Measurements from ENCODE around the gene ZNF548. TPM values are rescaled to one million over a fixed set of nuclear protein-coding genes. Genes with fewer than 3 reads are reported as not detected.
"Not testable (repeated sequence)": the region's sequence is repeated elsewhere in the genome, so short reads cannot be mapped to it uniquely, and the experiment has no call there.

ZNF548 gene
- total RNA-seq, 2 experiments from 2014 or later: 11.9 to 13.3 TPM

DNA sequence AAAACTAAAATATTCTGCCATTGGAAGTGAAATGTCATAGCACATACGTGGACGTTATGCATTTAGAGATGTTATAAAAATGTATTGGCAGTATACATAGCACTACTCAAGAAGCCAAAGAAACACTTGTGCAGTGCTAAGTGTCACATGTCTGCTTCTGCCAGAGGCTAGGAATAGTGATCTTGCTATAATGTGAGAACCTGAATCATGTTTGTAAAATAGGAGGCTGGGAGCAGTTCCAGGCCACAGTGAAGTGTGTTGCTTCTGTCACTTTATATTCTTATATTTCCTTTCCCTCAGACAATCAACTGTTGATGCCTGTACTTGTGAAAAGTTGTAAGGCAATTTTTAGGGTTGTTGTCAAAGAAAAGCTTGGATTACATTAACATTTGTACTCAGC lies 22.9 kb upstream of the ZNF548 start:
- no peak overlapping the region for H3K27ac Mint-ChIP-seq
- intact Hi-C loops (cut with micrococcal nuclease): loop anchor here (10.0 kb wide), 1 partner anchor 262 kb away; no protein-coding TSS in a partner anchor
- no peaks in the 10 kb centered on the region for H3K27me3 Mint-ChIP-seq (ENCODE audit: low read depth)
- H3K4me3 Mint-ChIP-seq: no peak overlapping the region
- H3K36me3 Mint-ChIP-seq (ENCODE audit: low read depth): peaks cover 52% of the 10 kb centered on the region
- peaks cover 11% of the 10 kb centered on the region for H3K4me1 Mint-ChIP-seq (ENCODE audit: low read depth)
- CTCF ChIA-PET: no interaction called here
- no peak for DNase-seq
- peaks cover 32% of the 10 kb centered on the region for H3K9me3 Mint-ChIP-seq

DNA sequence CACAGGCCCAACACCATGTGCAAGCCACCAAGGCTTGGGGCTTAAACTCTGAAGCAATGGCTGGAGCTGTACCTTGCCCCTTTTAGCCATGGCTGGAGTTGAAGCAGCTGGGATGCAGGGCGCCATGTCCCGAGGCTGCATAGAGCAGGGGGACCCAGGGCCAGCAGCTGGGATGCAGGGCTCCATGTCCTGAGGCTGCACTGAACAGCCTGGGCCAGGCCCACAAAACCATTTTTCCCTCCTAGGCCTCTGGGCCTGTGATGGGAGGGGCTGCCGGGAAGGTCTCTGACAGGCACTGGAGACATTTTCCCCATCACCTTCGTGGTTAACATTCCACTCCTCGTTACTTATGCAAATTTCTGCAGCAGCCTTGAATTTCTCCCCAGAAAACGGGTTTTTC lies 15.5 kb upstream of the ZNF548 start:
- intact Hi-C loops (cut with micrococcal nuclease): no loop called here
- H3K4me1 Mint-ChIP-seq (ENCODE audit: low read depth): no peaks in the 10 kb centered on the region
- peaks cover 60% of the 10 kb centered on the region for H3K9me3 Mint-ChIP-seq
- peaks cover 88% of the 10 kb centered on the region for H3K36me3 Mint-ChIP-seq (ENCODE audit: low read depth)
- no peaks in the 10 kb centered on the region for H3K27me3 Mint-ChIP-seq (ENCODE audit: low read depth)
- CTCF ChIA-PET: no interaction called here
- H3K4me3 Mint-ChIP-seq: no peak overlapping the region
- H3K27ac Mint-ChIP-seq: no peak overlapping the region
- DNase-seq: no peak

DNA sequence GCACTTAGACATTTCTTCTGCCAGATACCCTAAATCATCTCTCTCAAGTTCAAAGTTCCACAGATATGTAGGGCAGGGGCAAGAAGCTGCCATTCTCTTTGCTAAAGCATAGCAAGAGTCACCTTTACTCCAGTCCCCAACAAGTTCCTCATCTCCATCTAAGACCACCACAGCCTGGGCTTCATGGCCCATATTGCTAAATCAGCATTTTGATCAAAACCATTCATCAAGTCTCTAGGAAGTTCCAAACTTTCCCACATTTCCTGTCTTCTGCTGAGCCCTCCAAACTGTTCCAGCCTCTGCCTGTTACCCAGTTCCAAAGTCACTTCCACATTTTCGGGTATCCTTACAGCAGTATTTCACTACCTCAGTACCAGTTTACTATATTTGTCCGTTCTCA lies 15.0 kb upstream of the ZNF548 start:
- H3K4me1 Mint-ChIP-seq (ENCODE audit: low read depth); H3K27ac Mint-ChIP-seq; CTCF ChIA-PET; DNase-seq; H3K27me3 Mint-ChIP-seq (ENCODE audit: low read depth); intact Hi-C loops (cut with micrococcal nuclease); H3K4me3 Mint-ChIP-seq: not testable (repeated sequence)
- H3K36me3 Mint-ChIP-seq (ENCODE audit: low read depth): peaks cover 89% of the 10 kb centered on the region
- peaks cover 61% of the 10 kb centered on the region for H3K9me3 Mint-ChIP-seq

DNA sequence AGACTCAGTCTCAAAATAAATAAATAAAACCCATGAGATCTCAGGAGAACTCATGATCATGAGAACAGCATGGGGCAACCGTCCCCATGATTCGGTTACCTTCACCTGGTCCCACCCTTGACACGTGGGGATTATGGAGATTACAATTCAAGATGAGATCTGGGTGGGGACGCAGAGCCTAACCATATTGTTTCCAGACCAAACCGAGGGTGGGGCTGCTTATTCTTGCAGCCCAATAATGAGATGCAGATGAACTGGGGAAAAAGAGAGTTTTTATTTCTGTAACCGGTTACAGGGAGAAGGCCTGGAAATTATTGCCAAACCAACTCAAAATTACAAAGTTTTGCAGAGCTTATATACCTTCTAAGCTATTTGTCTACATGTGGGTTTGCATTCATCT lies 13.5 kb upstream of the ZNF548 start:
- H3K4me3 Mint-ChIP-seq: no peak overlapping the region
- intact Hi-C loops (cut with micrococcal nuclease): no loop called here
- CTCF ChIA-PET: no interaction called here
- H3K4me1 Mint-ChIP-seq (ENCODE audit: low read depth): no peaks in the 10 kb centered on the region
- no peak for DNase-seq
- peaks cover 68% of the 10 kb centered on the region for H3K9me3 Mint-ChIP-seq
- H3K36me3 Mint-ChIP-seq (ENCODE audit: low read depth): peaks cover 80% of the 10 kb centered on the region
- no peaks in the 10 kb centered on the region for H3K27me3 Mint-ChIP-seq (ENCODE audit: low read depth)
- H3K27ac Mint-ChIP-seq: no peak overlapping the region

DNA sequence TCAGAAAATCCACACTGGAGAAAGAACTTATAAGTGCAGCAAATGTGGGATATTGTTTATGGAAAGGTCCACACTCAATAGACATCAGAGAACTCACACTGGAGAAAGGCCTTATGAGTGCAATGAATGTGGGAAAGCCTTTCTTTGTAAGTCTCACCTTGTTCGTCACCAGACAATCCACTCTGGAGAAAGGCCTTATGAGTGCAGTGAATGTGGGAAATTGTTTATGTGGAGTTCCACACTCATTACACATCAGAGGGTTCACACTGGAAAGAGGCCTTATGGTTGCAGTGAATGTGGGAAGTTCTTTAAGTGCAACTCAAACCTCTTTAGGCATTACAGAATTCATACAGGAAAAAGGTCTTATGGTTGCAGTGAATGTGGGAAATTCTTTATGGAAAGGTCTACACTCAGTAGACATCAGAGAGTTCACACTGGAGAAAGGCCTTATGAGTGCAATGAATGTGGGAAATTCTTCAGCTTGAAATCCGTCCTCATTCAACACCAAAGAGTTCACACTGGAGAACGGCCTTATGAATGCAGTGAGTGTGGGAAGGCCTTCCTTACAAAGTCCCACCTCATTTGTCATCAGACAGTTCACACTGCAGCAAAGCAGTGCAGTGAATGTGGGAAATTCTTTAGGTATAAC lies 12.0 kb upstream of the ZNF548 start:
- CTCF ChIA-PET: no interaction called here
- no peaks in the 10 kb centered on the region for H3K27me3 Mint-ChIP-seq (ENCODE audit: low read depth)
- intact Hi-C loops (cut with micrococcal nuclease): no loop called here

DNA sequence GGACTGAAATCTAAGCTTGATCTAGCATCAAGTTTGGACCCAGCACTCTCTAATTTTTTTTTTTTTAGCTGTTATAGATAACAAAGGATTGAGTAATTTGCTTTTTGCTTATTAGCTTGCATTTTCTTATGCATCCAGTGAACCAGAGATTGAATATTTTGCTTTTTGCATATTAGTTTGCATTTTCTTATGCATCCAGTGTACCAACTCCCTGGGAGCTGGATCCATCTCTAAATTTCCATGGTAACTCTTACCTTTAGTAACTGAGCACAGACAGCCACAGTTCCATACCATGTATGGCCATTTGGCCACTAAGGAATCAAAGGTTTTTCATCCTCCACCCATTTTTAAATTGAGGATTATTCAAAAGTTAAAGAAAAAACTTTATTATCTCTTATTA lies 8.7 kb upstream of the ZNF548 start:
- Mint-ChIP-seq H3K27ac (no peak overlapping the region), H3K4me3 (no peak overlapping the region), H3K27me3 (ENCODE audit: low read depth) (no peaks in the 10 kb centered on the region), H3K4me1 (ENCODE audit: low read depth) (no peaks in the 10 kb centered on the region), H3K9me3 (peaks cover 44% of the 10 kb centered on the region), H3K36me3 (ENCODE audit: low read depth) (peaks cover 36% of the 10 kb centered on the region)
- intact Hi-C loops (cut with micrococcal nuclease): no loop called here
- CTCF ChIA-PET: no interaction called here
- DNase-seq: no peak

More for the DNA sequence above, 12.0 kb upstream of the ZNF548 start:
- H3K4me1 Mint-ChIP-seq (ENCODE audit: low read depth): no peaks in the 10 kb centered on the region
- peaks cover 61% of the 10 kb centered on the region for H3K9me3 Mint-ChIP-seq
- peaks cover 67% of the 10 kb centered on the region for H3K36me3 Mint-ChIP-seq (ENCODE audit: low read depth)
- H3K27ac Mint-ChIP-seq: no peak overlapping the region
- no peak overlapping the region for H3K4me3 Mint-ChIP-seq
- DNase-seq: no peak

DNA sequence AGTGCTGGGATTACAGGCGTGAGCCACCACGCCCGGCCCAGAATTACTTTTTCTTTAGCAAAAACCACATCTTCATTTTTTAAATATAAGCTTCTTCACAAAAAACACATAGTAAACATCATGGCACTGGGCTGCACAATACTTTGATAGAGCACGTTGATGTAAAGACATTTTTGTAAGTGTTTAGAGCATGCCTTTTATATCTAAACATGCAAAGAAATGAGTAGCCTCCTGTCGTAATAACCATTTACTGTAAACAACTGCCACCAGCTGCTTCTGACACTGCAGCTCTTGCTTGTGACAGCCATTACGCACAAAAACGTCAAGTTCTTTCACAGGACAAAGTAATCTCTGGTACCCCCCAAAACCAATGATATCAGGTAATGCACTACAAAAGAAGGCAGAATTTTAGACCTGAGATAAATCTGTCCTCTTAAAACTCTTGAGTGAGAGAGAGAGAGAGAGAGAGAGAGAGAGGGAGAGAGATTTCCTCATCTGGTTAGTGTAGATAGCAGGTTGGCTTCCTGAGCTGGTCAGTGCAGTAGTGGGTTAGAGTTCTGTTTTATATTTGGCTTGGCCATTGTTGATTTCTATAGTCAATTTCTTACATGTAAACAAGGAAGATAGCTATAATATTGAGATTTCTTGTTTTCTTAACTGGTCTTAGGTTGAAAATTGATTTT lies 6.7 kb upstream of the ZNF548 start:
- no peak for DNase-seq
- H3K27me3 Mint-ChIP-seq (ENCODE audit: low read depth): no peaks in the 10 kb centered on the region
- peaks cover 30% of the 10 kb centered on the region for H3K9me3 Mint-ChIP-seq
- H3K4me3 Mint-ChIP-seq: no peak overlapping the region
- no peaks in the 10 kb centered on the region for H3K4me1 Mint-ChIP-seq (ENCODE audit: low read depth)
- no peak overlapping the region for H3K27ac Mint-ChIP-seq
- peaks cover 22% of the 10 kb centered on the region for H3K36me3 Mint-ChIP-seq (ENCODE audit: low read depth)
- CTCF ChIA-PET: interaction anchor here (0.6 kb wide), 1 partner anchor 17 kb away, joined by 4 read pairs; no protein-coding TSS in a partner anchor
- intact Hi-C loops (cut with micrococcal nuclease): no loop called here

DNA sequence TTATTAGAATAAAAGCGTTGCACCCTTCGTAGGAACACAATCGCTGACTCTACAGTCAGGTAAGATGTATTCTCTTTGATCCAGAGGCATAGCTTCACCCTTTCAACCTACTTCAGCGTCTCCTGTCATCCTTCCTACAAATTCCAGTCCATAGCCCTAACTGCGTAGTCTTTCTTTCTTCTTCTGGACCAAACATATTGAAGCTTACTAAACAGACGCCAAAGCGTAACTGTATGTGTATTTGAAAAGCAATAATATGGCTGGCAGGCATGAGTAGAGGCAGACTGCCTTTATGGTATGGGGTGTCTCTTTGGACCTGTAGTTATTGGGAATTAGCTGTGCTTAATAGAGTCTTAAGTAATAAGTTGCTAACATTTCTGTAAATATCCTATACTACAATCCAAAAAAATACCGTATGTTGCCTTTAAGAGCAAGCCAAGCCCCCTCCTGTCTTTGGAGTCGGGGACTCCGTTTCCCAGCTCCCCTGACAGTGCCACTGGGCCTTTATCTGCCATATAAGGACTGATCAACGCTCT lies 392 bp upstream of the ZNF548 start:
- peaks cover 18% of the 10 kb centered on the region for H3K9me3 Mint-ChIP-seq
- H3K27ac Mint-ChIP-seq: peak overlapping the region; percentile 87
- CTCF ChIA-PET: interaction anchor here (0.6 to 1.0 kb wide), 4 partner anchors 17 to 583 kb away, joined by 3 to 7 read pairs (median 3); no protein-coding TSS in a partner anchor
- intact Hi-C loops (cut with micrococcal nuclease): loop anchor here (1.0 kb wide), 7 partner anchors 22 to 149 kb away; partner anchors contain the start of genes TRAPPC2B, ZNF17, ZNF304 and ZNF460
- no peaks in the 10 kb centered on the region for H3K27me3 Mint-ChIP-seq (ENCODE audit: low read depth)
- peaks cover 37% of the 10 kb centered on the region for H3K36me3 Mint-ChIP-seq (ENCODE audit: low read depth)
- DNase-seq: no peak
- peak overlapping the region; percentile 88 for H3K4me3 Mint-ChIP-seq
- H3K4me1 Mint-ChIP-seq (ENCODE audit: low read depth): peaks cover 20% of the 10 kb centered on the region

DNA sequence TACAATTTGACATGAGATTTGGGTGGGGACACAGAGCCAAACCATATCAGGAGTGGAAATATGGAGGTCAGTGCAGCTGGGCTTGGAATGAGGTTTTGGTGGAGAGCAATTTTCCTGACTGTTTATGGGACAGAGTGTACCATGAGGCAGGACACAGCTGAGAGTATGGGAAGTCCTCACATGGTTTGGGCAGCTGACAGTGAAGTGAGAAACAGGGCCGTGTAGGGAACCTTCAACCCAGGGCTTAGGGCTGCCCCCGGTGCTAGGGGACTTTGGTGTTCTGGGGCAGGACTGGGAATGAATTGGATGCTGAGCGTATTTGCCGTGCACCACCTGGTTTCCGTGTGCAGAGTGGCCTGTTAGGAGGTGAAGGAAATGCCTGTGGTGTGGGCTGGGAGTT lies 6.1 kb downstream of the ZNF548 start:
- CTCF ChIA-PET: no interaction called here
- no peak overlapping the region for H3K27ac Mint-ChIP-seq
- DNase-seq: no peak
- peaks cover 85% of the 10 kb centered on the region for H3K36me3 Mint-ChIP-seq (ENCODE audit: low read depth)
- H3K4me1 Mint-ChIP-seq (ENCODE audit: low read depth): peaks cover 5% of the 10 kb centered on the region
- H3K9me3 Mint-ChIP-seq: peaks cover 66% of the 10 kb centered on the region
- H3K27me3 Mint-ChIP-seq (ENCODE audit: low read depth): no peaks in the 10 kb centered on the region
- H3K4me3 Mint-ChIP-seq: no peak overlapping the region
- intact Hi-C loops (cut with micrococcal nuclease): no loop called here

DNA sequence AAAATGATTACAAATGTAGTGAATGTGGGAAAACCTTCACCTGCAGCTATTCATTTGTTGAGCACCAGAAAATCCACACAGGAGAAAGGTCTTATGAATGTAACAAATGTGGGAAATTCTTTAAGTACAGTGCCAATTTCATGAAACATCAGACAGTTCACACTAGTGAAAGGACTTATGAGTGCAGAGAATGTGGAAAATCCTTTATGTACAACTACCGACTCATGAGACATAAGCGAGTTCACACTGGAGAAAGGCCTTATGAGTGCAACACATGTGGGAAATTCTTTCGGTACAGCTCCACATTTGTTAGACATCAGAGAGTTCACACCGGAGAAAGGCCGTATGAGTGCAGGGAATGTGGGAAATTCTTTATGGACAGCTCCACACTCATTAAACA lies 9.2 kb downstream of the ZNF548 start:
- no peak overlapping the region for H3K27ac Mint-ChIP-seq
- intact Hi-C loops (cut with micrococcal nuclease): no loop called here
- DNase-seq: no peak
- H3K27me3 Mint-ChIP-seq (ENCODE audit: low read depth): no peaks in the 10 kb centered on the region
- H3K9me3 Mint-ChIP-seq: peaks cover 68% of the 10 kb centered on the region
- no peaks in the 10 kb centered on the region for H3K4me1 Mint-ChIP-seq (ENCODE audit: low read depth)
- CTCF ChIA-PET: no interaction called here
- peaks cover 79% of the 10 kb centered on the region for H3K36me3 Mint-ChIP-seq (ENCODE audit: low read depth)
- no peak overlapping the region for H3K4me3 Mint-ChIP-seq

DNA sequence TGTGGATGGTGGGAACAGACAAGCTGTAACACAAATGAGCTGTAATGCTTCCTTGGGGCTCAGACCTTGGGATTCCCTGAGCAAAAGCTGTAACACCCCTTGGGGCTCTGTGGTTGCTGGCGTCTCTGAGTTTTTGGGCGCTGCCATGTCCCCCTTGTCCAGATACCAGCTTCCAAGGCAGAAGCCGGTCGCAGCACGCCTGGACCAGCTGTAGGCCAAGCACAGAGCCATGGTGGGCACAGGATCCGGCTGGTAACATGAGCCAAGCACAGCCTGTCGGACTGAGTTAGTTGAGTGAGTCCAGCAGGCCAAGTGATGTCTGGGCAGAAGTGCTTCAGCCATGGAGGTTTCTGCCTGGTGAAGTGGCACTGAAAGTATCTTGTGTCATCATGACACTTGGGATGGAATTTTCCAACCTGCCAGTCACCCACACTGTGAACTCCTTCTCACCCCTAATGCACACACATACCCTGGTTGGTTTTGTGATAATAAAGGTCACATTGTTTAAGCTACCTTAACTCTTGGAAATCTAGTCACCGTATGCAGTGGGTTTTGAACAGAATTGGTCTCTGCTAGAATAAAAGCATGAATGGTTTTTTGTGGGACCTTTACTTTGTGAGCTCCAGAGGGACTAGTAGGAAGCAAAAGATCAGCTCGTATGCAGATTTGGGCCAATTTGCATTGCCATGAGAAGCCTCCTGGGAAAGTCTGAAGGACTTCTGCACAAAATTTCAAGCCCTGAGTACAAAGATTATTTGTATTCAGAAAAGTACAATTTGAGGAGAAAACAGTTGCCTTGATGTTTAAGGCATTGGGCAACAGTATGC lies 14.3 kb downstream of the ZNF548 start:
- Mint-ChIP-seq H3K27ac (no peak overlapping the region), H3K4me3 (no peak overlapping the region), H3K4me1 (ENCODE audit: low read depth) (peaks cover 4% of the 10 kb centered on the region), H3K27me3 (ENCODE audit: low read depth) (no peaks in the 10 kb centered on the region), H3K36me3 (ENCODE audit: low read depth) (peaks cover 28% of the 10 kb centered on the region), H3K9me3 (peaks cover 22% of the 10 kb centered on the region)
- no peak for DNase-seq
- CTCF ChIA-PET: interaction anchor here (0.6 kb wide), 1 partner anchor 19 kb away, joined by 3 read pairs; no protein-coding TSS in a partner anchor
- intact Hi-C loops (cut with micrococcal nuclease): no loop called here

DNA sequence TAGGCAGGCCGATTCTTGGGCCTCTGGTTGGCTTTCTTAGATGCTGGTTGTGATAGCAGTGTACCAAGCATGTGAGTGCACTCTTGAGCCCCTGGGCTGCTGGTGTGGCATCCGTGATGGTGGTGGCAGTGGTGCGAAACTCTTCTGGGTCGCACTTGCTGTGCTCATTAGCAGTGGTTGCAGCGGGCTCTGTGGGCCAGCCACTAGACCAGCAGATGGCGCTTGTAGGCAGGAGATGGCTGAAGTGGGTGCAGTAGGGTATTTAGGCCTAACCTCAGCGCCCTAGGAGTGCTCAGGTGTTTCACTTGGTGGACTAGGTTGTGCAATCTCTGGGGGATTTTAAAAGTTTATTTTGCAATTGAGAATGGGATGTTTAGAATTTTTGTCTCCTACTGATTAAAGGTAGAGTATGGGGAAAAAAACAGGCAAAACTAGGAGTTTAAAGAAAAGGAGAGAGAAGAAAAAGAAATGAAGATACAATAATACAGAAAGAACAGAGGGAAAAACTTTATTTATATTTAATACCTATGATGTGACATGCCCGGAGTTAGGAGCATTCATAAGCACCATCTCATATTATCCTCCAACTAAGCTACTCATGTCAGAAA lies 17.0 kb downstream of the ZNF548 start:
- Mint-ChIP-seq H3K27ac (peak overlapping the region; percentile 51), H3K9me3 (peaks cover 6% of the 10 kb centered on the region), H3K4me1 (ENCODE audit: low read depth) (peaks cover 10% of the 10 kb centered on the region), H3K36me3 (ENCODE audit: low read depth) (peaks cover 13% of the 10 kb centered on the region), H3K27me3 (ENCODE audit: low read depth) (no peaks in the 10 kb centered on the region), H3K4me3 (no peak overlapping the region)
- CTCF ChIA-PET: interaction anchor here (0.6 to 1.0 kb wide), 7 partner anchors 12 to 1061 kb away, joined by 3 to 7 read pairs (median 3); partner anchors contain the start of gene ZNF548
- DNase-seq: peak; percentile 85
- intact Hi-C loops (cut with micrococcal nuclease): loop anchor here (1.0 to 5.0 kb wide), 3 partner anchors 331 to 749 kb away; partner anchors contain the start of gene ZNF552

All from activated naive CD4-positive, alpha-beta T cell treated with anti-CD3 and anti-CD28 coated beads for 36 hours (primary cell).